Thyroid gland (tissue), 4 donors: ENCODE measurements around the gene NOA1. TPM values are rescaled to one million over a fixed set of nuclear protein-coding genes. Genes with fewer than 3 reads are reported as not detected.
"Not testable (repeated sequence)": the region's sequence is repeated elsewhere in the genome, so short reads cannot be mapped to it uniquely, and the experiment has no call there.

Source experiments
- DNase-seq, 2 donors: peaks; one replicate each; pipeline ENCODE4 v3.0.0-alpha.2; 2019
- H3K27ac ChIP-seq, 3 donors: fragments of 200-600 bp; sonication (generic); 1 replicate in 2 of 3; 2 replicates in 1 of 3; pipeline ENCODE4 v1.5.1; 2016 to 2019; ENCODE audit warnings: mild to moderate bottlenecking in 1 of 3, moderate library complexity in 1 of 3
- H3K27me3 ChIP-seq: fragments of 200-600 bp; sonication (generic); one replicate; pipeline ENCODE4 v1.5.1; 2019
- H3K36me3 ChIP-seq, 2 donors: fragments of 200-600 bp; sonication (generic); one replicate each; pipeline ENCODE4 v1.5.1; 2016 to 2019
- H3K4me1 ChIP-seq, 2 donors: fragments of 200-600 bp; sonication (generic); one replicate each; pipeline ENCODE4 v1.5.1; 2017 to 2019
- H3K4me3 ChIP-seq, 3 donors: fragments of 200-600 bp; sonication (generic); replicated peaks in 1 of 3; 1 replicate in 2 of 3; 2 replicates in 1 of 3; pipeline ENCODE4 v1.5.1; 2016; ENCODE audit warnings: mild to moderate bottlenecking in 1 of 3
- H3K9me3 ChIP-seq: fragments of 200-600 bp; sonication (generic); one replicate; pipeline ENCODE4 v1.5.1; 2017
- POLR2A ChIP-seq, 2 donors: fragments of 450-650 bp; IDR thresholded peaks; one replicate each; pipeline ENCODE4 v1.6.1; 2017; ENCODE audit warnings: antibody characterized with exemption in 2 of 2, mild to moderate bottlenecking in 2 of 2, moderate library complexity in 1 of 2
- WGBS, 2 donors: methylation state at CpG; one replicate each; pipeline ENCODE4 v1.1.5; 2017; 5-methylcytosine and 5-hydroxymethylcytosine counted together
- intact Hi-C: fragments of 100-400 bp; cut with DNase I; formaldehyde crosslinking; loops from one replicate; pipeline ENCODE4 v1.15.1; 2023
- small RNA-seq: library from RNA; depleted of rRNA; stranded (forward); fragments of <200 nt; gene quantifications from one replicate; pipeline ENCODE3, GENCODE V24; 2016
- total RNA-seq, 4 donors: library from RNA; depleted of rRNA; stranded (reverse); fragments of >200 nt; gene quantifications; one replicate each; pipeline ENCODE4 v1.2.3, GENCODE V29; 2016
- TF ChIP-seq, protein P1 (sequence below), 6 experiments: fragments of 200-600 bp in 3 of 6; fragments of 450-650 bp in 3 of 6; sonication (generic) in 3 of 6; IDR thresholded peaks; one replicate each; pipeline ENCODE4 v1.5.1; 2016 to 2019; ENCODE audit warnings: antibody characterized with exemption in 6 of 6, mild to moderate bottlenecking in 2 of 6, inconsistent platforms in 1 of 6, moderate library complexity in 1 of 6

Gene NOA1
- total RNA-seq, 4 donors from 2014 or later: 22.1 to 27.4 (median 24.7) TPM

DNA sequence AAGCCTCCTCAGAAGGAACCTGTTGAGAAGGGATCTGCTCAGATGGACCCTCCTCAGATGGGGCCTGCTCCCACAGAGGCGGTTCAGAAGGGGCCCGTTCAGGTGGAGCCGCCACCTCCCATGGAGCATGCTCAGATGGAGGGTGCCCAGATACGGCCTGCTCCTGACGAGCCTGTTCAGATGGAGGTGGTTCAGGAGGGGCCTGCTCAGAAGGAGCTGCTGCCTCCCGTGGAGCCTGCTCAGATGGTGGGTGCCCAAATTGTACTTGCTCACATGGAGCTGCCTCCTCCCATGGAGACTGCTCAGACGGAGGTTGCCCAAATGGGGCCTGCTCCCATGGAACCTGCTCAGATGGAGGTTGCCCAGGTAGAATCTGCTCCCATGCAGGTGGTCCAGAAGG, 46.8 kb downstream of the NOA1 start:
- no peak for DNase-seq
- Histone ChIP-seq H3K4me3 (no peak overlapping the region), H3K9me3 (no peaks in the 10 kb centered on the region), H3K4me1 (no peaks in the 10 kb centered on the region), H3K27me3 (no peaks in the 10 kb centered on the region), H3K27ac (no peak overlapping the region), H3K36me3 (peaks cover 19 to 21% of the 10 kb centered on the region in 2 donors)
- WGBS, 2 donors: 92 to 94% methylated on average over 4 to 5 of the region's 7 CpGs
- TF ChIP-seq POLR2A (IDR thresholded peaks at IDR 0.05): no peak
- TF ChIP-seq, protein P1, sequence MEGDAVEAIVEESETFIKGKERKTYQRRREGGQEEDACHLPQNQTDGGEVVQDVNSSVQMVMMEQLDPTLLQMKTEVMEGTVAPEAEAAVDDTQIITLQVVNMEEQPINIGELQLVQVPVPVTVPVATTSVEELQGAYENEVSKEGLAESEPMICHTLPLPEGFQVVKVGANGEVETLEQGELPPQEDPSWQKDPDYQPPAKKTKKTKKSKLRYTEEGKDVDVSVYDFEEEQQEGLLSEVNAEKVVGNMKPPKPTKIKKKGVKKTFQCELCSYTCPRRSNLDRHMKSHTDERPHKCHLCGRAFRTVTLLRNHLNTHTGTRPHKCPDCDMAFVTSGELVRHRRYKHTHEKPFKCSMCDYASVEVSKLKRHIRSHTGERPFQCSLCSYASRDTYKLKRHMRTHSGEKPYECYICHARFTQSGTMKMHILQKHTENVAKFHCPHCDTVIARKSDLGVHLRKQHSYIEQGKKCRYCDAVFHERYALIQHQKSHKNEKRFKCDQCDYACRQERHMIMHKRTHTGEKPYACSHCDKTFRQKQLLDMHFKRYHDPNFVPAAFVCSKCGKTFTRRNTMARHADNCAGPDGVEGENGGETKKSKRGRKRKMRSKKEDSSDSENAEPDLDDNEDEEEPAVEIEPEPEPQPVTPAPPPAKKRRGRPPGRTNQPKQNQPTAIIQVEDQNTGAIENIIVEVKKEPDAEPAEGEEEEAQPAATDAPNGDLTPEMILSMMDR (IDR thresholded peaks at IDR 0.05): no peak
- intact Hi-C loops: no loop called here

DNA sequence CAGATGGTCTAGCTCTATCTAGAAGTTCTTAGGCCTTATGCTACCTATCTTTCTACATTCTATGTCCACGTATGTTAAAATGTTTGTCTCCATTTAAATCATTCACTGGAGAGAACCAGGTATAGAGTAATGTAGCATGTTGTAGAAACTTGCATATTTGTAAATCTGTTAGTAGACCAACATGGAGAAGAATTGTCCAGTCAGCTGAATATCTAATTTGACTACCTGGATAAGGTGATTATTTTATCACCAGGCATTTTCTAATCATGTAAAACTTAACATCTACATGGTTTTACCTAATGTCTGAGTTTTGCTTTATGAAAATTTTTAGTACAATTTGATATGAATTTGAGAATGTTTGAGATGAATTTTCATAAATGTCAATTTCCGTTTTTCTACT, 50.2 kb downstream of the NOA1 start:
- 95 to 97% methylated on average over 2 of the region's 2 CpGs for WGBS, 2 donors
- Histone ChIP-seq H3K9me3 (no peaks in the 10 kb centered on the region), H3K27me3 (no peaks in the 10 kb centered on the region), H3K36me3 (peaks cover 21 to 24% of the 10 kb centered on the region in 2 donors), H3K4me1 (no peaks in the 10 kb centered on the region), H3K27ac (no peak overlapping the region), H3K4me3 (no peak overlapping the region)
- TF ChIP-seq, protein P1 (IDR thresholded peaks at IDR 0.05): no peak
- no peak for TF ChIP-seq POLR2A (IDR thresholded peaks at IDR 0.05)
- intact Hi-C loops: no loop called here
- no peak for DNase-seq

DNA sequence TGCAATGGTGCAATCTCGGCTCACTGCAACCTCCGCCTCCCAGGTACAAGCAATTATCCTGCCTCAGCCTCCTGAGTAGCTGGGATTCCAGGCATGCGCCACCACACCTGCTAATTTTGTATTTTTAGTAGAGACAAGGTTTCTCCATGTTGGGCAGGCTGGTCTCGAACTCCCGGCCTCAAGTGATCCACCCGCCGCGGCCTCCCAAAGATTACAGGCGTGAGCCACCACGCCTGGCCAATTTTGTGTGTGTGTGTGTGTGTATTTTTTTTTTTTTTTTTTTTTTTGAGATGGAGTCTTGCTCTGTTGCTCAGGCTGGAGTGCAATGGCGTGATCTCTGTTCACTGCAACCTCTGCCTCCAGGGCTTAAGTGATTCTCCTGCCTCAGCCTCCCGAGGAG, 62.4 kb downstream of the NOA1 start:
- H3K36me3 ChIP-seq, DNase-seq, intact Hi-C loops, H3K27ac ChIP-seq, H3K27me3 ChIP-seq, H3K9me3 ChIP-seq, H3K4me3 ChIP-seq: not testable (repeated sequence)
- peaks cover 18 to 40% of the 10 kb centered on the region in 2 donors for H3K4me1 ChIP-seq
- 95 to 96% methylated on average over 12 of the region's 12 CpGs for WGBS, 2 donors

DNA sequence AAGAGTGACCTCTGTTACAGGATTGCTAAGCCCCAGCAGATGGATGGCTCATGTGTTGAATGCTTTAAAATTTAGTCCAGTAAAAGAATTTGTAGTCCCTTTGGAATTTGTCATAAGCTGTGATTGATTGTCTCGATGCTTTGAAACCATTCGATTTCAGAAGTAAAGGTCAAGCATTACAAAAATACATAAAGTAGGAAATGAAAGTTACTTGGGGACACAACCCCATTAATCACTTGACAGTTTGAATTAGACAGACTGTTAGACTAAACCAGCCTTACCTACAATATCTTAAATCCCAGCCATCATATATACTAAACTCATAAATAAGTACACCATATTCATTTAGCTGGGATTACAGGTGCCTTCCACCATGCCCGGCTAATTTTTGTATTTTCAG, 63.1 kb downstream of the NOA1 start:
- DNase-seq: no peak
- H3K27me3 ChIP-seq: no peaks in the 10 kb centered on the region
- intact Hi-C loops: no loop called here
- H3K4me1 ChIP-seq: peaks cover 22 to 44% of the 10 kb centered on the region in 2 donors
- no peak overlapping the region for H3K4me3 ChIP-seq
- H3K9me3 ChIP-seq: no peaks in the 10 kb centered on the region
- TF ChIP-seq, protein P1 (IDR thresholded peaks at IDR 0.05): no peak
- TF ChIP-seq POLR2A (IDR thresholded peaks at IDR 0.05): no peak
- H3K36me3 ChIP-seq: no peaks in the 10 kb centered on the region
- WGBS, 2 donors: 87% methylated on average over 3 of the region's 3 CpGs
- H3K27ac ChIP-seq: no peak overlapping the region

Small RNA genes within 50 kb of the gene (small RNA-seq; reads per million reads assigned to genes)
- not detected for gene RNU6-998P

Other genes starting within 250 kb of the NOA1 start
- gene SPINK2, start 155.9 kb downstream of the NOA1 start, total RNA-seq: 1 to 10 TPM in 1 of 4 donors, not detected in 3; 2.1 TPM
- gene REST, start 69.7 kb downstream of the NOA1 start, total RNA-seq: 10 to 100 TPM; 33.2 to 50.3 (median 41.1) TPM
- gene POLR2B, start 1.3 kb upstream of the NOA1 start, total RNA-seq: 100 to 1,000 TPM in 1 of 4 donors, 10 to 100 TPM in 3; 82.1 to 111 (median 84.2) TPM
- gene IGFBP7, start 132.8 kb upstream of the NOA1 start, total RNA-seq: 1,000 to 10,000 TPM in 3 of 4 donors, 100 to 1,000 TPM in 1; 660 to 2,581 (median 1,387) TPM